Inferior parietal cortex (tissue), 1 donor: ENCODE data around the gene OR12D1.
"Not testable (repeated sequence)": the region's sequence is repeated elsewhere in the genome, so short reads cannot be mapped to it uniquely, and the experiment has no call there.

Experiments
- DNase-seq: peaks from one replicate; pipeline ENCODE4 v3.0.0-alpha.2; 2016; ENCODE audit errors: extremely low spot score

Gene OR12D1

GRCh38 chr6:29414588-29414987 is at the start of gene OR12D1:
TSS of gene OR12D1 (plus strand) at chr6:29414928.
- DNase-seq = no peak

GRCh38 chr6:29368765-29369164 is 46.0 kb upstream of the OR12D1 start, which contains the start of gene OR5V1:
TSS of gene OR5V1 (minus strand) at chr6:29368865. CDS start at chr6:29356195, 12,670 bp downstream.
- no peak for DNase-seq

GRCh38 chr6:29375191-29375590 is 39.5 kb upstream of the OR12D1 start, which contains the start of gene OR12D3:
TSS of gene OR12D3 (minus strand) at chr6:29375291. CDS start at chr6:29375287, 4 bp downstream.
- DNase-seq = no peak

- DNase-seq = no peak
These were observed 38.7 kb upstream of the OR12D1 start for GRCh38 chr6:29376003-29376402.

- DNase-seq = no peak
These were observed 26.2 kb upstream of the OR12D1 start for GRCh38 chr6:29388533-29388932.

GRCh38 chr6:29395331-29395730 is 19.4 kb upstream of the OR12D1 start, which contains the start of gene OR12D2:
TSS of gene OR12D2 (plus strand) at chr6:29395631. CDS start at chr6:29396700, 1,069 bp downstream.
- no peak for DNase-seq

- no peak for DNase-seq
These were observed 15.2 kb upstream of the OR12D1 start for GRCh38 chr6:29399525-29399924.

GRCh38 chr6:29403801-29404200 is 10.9 kb upstream of the OR12D1 start:
- DNase-seq = no peak

- DNase-seq = no peak
These were observed 4.8 kb downstream of the OR12D1 start for GRCh38 chr6:29419516-29419915.

- no peak for DNase-seq
These were observed 9.4 kb downstream of the OR12D1 start for GRCh38 chr6:29424168-29424567.

- no peak for DNase-seq
These were observed 9.8 kb downstream of the OR12D1 start for GRCh38 chr6:29424575-29424974.

- no peak for DNase-seq
These were observed 10.3 kb downstream of the OR12D1 start for GRCh38 chr6:29425075-29425474.

- DNase-seq = no peak
These were observed 11.9 kb downstream of the OR12D1 start for GRCh38 chr6:29426654-29427053.

- not testable (repeated sequence) for DNase-seq
These were observed 22.0 kb downstream of the OR12D1 start for GRCh38 chr6:29436730-29437129.

GRCh38 chr6:29439006-29439405 is 24.3 kb downstream of the OR12D1 start, which contains the start of gene OR10C1:
TSS of gene OR10C1 (plus strand) at chr6:29439306. CDS start at chr6:29440016, 710 bp downstream.
- DNase-seq = no peak

GRCh38 chr6:29442719-29443118 is 28.0 kb downstream of the OR12D1 start:
- no peak for DNase-seq

GRCh38 chr6:29444031-29444430 is 29.3 kb downstream of the OR12D1 start:
- not testable (repeated sequence) for DNase-seq

- no peak for DNase-seq
These were observed 32.9 kb downstream of the OR12D1 start for GRCh38 chr6:29447670-29448069.

GRCh38 chr6:29451471-29452193 is 36.9 kb downstream of the OR12D1 start:
- no peak for DNase-seq

- DNase-seq = no peak
These were observed 42.2 kb downstream of the OR12D1 start, which contains the start of the genes OR11A1 and OR2H1 for GRCh38 chr6:29456971-29457370. TSS of gene OR11A1 (minus strand) at chr6:29457071. CDS start at chr6:29427641, 29,430 bp downstream. TSS of gene OR2H1 (plus strand) at chr6:29457155. CDS start at chr6:29461770, 4,615 bp downstream.

GRCh38 chr6:29461021-29461814 is 46.5 kb downstream of the OR12D1 start:
- DNase-seq = no peak

- no peak for DNase-seq
These were observed 47.3 kb downstream of the OR12D1 start for GRCh38 chr6:29462022-29462421.
